Activated CD4-positive, alpha-beta T cell treated with anti-CD3 and anti-CD28 coated beads, Interleukin-2, amount 10 ng/mL, durations not matched to agents 24 days and 14 days (primary cell): Measurements from ENCODE around the gene TNK2. TPM values are rescaled to one million over a fixed set of nuclear protein-coding genes. Genes with fewer than 3 reads are reported as not detected.
"Not testable (repeated sequence)": the region's sequence is repeated elsewhere in the genome, so short reads cannot be mapped to it uniquely, and the experiment has no call there.

Experiments
- DNase-seq: peaks from one replicate; pipeline ENCODE4 v3.0.0; 2022
- H3K27ac Mint-ChIP-seq: one replicate; pipeline ENCODE4 v1.8.0; 2022; ENCODE audit warnings: mild to moderate bottlenecking, mixed read lengths
- H3K27me3 Mint-ChIP-seq: one replicate; pipeline ENCODE4 v1.8.0; 2022; ENCODE audit warnings: mixed read lengths
- H3K36me3 Mint-ChIP-seq: one replicate; pipeline ENCODE4 v1.8.0; 2022; ENCODE audit warnings: low read depth, mild to moderate bottlenecking, mixed read lengths
- H3K4me1 Mint-ChIP-seq: one replicate; pipeline ENCODE4 v1.8.0; 2021; ENCODE audit warnings: mixed read lengths
- H3K4me3 Mint-ChIP-seq: one replicate; pipeline ENCODE4 v1.8.0; 2022; ENCODE audit warnings: mild to moderate bottlenecking, moderate library complexity, mixed read lengths
- H3K9me3 Mint-ChIP-seq: one replicate; pipeline ENCODE4 v1.8.0; 2021; ENCODE audit warnings: mixed read lengths
- intact Hi-C: fragments of 100-400 bp; cut with micrococcal nuclease; formaldehyde crosslinking; loops from one replicate; pipeline ENCODE4 v1.15.1; 2023
- total RNA-seq: library from RNA; stranded (reverse); gene quantifications from 2 replicates; pipeline ENCODE4 v1.2.3, GENCODE V29; 2022

The TNK2 gene
- total RNA-seq, 1 donor from 2014 or later: 110 TPM

DNA sequence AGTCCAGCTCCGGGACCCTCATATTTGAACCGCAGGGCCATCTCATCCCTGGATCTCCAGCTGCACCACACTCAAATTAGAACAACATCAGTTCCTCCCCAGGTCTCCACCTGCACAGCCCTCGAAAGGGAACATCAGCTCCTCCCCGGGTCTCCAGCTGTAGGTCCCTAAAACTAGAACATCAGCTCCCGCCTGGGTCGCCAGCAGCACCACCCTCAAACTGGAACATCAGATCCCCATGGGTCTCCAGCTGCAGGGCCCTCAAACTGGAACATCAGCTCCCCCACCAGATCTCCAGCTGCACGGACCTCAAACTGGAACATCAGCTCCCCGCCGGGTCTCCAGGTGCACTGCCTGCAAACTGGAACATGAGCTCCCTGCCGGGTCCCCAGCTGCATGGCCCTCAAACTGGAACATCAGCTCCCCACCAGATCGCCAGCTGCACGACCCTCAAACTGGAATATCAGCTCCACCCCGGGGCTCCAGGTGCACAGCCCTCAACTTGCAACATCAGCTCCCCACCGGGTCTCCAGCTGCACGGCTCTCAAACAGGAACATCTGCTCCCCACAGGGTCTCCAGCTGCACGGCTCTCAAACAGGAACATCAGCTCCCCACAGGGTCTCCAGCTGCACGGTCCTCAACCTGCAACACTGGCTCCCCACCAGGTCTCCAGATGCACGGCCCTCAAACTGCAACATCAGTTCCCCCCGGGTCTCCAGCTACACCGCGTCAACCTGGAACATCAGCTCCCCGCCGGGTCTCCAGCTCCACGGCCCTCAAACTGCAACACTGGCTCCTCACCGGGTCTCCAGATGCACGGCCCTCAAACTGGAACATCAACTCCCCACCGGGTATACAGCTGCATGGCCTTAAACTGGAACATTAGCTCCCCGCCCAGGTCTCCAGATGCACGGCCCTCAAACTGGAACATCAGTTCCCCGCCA, 31.4 kb upstream of the TNK2 start:
- intact Hi-C loops, H3K9me3 Mint-ChIP-seq, H3K4me3 Mint-ChIP-seq, H3K27me3 Mint-ChIP-seq, H3K27ac Mint-ChIP-seq, DNase-seq, H3K4me1 Mint-ChIP-seq: not testable (repeated sequence)
- H3K36me3 Mint-ChIP-seq: peaks cover 12% of the 10 kb centered on the region

DNA sequence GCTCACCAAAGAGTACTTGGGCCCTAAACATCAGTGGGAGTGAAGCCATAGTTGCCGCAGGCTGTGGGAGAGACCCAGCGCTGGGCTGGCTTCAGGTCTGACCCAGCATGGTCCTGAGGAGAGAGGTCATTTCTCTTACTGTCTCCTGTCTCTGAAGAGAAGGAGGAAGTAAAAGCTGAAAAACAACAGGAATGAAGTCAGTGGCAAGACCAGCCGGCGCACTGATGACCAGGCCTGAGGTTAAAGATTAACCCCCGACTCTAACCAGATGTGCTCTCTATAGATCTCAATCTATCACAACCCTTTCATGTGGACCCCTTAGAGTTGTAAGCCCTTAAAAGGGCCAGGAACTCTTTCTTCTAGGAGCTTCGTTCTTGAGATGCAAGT, 24.7 kb upstream of the TNK2 start:
- H3K36me3 Mint-ChIP-seq, H3K9me3 Mint-ChIP-seq, H3K4me3 Mint-ChIP-seq, DNase-seq, H3K27ac Mint-ChIP-seq, H3K4me1 Mint-ChIP-seq, intact Hi-C loops, H3K27me3 Mint-ChIP-seq: not testable (repeated sequence)

DNA sequence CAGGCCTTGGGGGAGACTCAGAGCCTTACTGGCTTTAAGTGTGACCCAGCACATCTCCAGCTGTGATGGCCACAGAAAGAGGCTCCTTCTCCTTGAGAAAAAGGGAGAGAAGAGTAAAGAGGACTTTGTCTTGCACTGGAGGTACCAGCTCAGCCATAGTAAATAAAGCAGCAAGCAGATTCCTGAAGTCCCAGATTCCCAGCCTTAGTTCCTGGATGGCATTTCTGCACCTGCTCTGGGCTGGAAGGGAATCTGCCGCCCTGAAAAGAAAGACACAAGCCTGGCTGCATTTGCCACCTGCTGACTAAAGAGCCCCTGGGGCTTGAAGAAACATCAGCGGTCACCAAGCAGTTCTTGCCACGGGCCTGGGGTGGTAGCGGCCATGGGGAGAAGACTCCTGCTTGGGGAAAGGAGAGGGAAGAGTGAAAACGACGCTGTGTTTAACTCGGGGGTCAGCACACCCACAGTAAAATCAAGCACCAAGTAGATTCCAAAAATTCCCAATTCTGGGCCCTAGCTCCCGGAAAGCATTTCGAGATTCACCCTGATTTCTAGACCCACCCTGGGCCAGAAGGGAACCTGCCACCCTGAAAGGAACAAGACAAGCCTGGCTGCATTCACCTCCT, 24.2 kb upstream of the TNK2 start:
- no peaks in the 10 kb centered on the region for H3K4me1 Mint-ChIP-seq
- H3K9me3 Mint-ChIP-seq: no peaks in the 10 kb centered on the region
- no peak for DNase-seq
- H3K36me3 Mint-ChIP-seq: no peaks in the 10 kb centered on the region
- H3K4me3 Mint-ChIP-seq: no peak overlapping the region
- no peak overlapping the region for H3K27ac Mint-ChIP-seq
- no peaks in the 10 kb centered on the region for H3K27me3 Mint-ChIP-seq
- intact Hi-C loops: no loop called here

DNA sequence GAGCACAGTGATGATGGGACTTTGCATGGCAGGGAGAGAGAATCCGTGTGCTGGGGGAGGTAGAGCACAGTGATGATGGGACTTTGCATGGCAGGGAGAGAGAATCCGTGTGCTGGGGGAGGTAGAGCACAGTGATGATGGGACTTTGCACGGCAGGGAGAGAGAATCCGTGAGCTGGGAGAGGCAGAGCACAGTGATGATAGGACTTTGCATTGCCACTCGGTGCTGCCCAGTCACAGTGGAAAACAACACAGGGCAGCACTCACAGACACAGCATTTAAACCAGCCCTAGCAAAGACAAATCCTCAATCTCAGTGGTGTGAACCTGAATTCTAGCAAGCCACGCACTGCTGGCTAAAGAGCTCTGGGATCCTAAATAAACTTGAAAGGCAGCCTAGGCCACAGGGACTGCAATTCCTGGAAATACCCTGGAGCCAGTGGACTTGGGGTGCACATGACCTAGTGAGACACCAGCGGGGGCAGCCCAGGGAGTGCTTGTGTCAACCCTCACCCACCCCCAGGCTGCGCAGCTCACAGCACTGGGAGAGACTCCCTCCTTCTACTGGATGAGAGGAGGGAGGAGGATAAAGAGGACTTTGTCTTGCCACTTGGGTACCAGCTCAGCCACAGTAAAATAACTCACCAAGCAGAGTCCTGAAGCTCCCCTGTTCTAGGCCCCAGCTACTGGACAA, 23.4 kb upstream of the TNK2 start:
- intact Hi-C loops: no loop called here
- Mint-ChIP-seq H3K4me1 (no peaks in the 10 kb centered on the region), H3K27me3 (no peaks in the 10 kb centered on the region), H3K4me3 (no peak overlapping the region), H3K36me3 (no peaks in the 10 kb centered on the region), H3K27ac (no peak overlapping the region), H3K9me3 (no peaks in the 10 kb centered on the region)
- DNase-seq: no peak

DNA sequence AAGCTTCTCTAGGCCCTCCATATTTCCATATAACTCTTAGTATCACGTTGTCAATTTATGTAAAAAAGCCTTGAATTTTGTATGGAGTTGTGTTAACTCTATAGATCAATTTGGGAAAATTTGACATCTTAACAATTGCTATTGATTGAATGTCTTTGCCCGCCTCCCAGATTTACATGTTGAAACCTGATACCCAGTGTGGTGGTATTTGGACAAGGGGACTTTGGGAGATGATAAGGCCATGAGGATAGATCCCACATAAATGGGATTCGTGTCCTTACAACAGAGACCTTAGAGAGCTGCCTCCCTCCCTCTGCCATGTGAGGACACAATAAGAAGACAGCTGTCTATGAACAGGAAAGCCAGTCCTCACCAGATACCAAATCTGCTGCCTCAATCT, 21.1 kb upstream of the TNK2 start:
- no peak overlapping the region for H3K4me3 Mint-ChIP-seq
- DNase-seq: no peak
- H3K27me3 Mint-ChIP-seq: no peaks in the 10 kb centered on the region
- H3K9me3 Mint-ChIP-seq: no peaks in the 10 kb centered on the region
- intact Hi-C loops: no loop called here
- no peak overlapping the region for H3K27ac Mint-ChIP-seq
- H3K36me3 Mint-ChIP-seq: no peaks in the 10 kb centered on the region
- no peaks in the 10 kb centered on the region for H3K4me1 Mint-ChIP-seq

DNA sequence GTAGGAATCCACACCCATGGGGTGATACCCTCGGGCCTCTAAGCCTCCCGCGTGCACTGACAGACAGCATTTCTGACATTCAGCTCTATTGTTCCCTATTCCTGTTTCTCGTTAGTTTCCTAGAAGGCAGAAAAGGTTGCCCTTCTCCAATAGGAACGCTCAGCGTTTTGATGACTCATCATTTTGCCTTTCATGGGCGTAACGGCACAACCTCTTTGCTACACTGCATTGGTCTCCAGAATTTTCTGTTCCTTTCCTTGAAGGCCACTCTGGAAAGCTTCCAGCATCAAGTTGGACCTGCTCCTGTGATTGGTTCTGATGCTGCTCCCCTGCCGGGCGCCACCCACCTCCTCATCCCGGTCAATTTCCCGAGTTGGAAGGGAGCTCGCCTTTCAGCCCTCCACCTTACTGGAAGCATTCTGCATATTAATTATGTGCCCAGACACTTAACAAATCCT, 13.0 kb upstream of the TNK2 start:
- H3K9me3 Mint-ChIP-seq: no peaks in the 10 kb centered on the region

DNA sequence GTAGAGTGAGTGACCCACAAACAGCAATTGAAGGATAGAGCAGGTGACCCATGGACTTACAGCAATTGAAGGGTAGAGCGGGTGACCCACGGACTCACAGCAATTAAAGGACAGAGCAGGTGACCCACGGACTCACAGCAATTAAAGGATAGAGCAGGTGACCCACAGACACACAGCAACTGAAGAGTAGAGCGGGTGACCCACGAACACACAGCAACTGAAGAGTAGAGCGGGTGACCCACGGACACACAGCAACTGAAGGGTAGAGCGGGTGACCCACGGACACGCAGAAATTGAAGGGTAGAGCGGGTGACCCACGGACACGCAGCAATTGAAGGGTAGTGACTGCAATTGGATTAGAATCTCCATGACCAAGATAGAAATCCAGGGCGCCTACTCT, 9.8 kb upstream of the TNK2 start:
- peaks cover 20% of the 10 kb centered on the region for H3K27me3 Mint-ChIP-seq
- peaks cover 15% of the 10 kb centered on the region for H3K4me1 Mint-ChIP-seq
- no peaks in the 10 kb centered on the region for H3K9me3 Mint-ChIP-seq
- no peak overlapping the region for H3K27ac Mint-ChIP-seq
- H3K4me3 Mint-ChIP-seq: no peak overlapping the region
- DNase-seq: no peak
- intact Hi-C loops: no loop called here
- H3K36me3 Mint-ChIP-seq: no peaks in the 10 kb centered on the region

More for the DNA sequence above, 13.0 kb upstream of the TNK2 start:
- peaks cover 17% of the 10 kb centered on the region for H3K27me3 Mint-ChIP-seq
- peaks cover 6% of the 10 kb centered on the region for H3K4me1 Mint-ChIP-seq
- DNase-seq: no peak
- intact Hi-C loops: no loop called here
- no peak overlapping the region for H3K4me3 Mint-ChIP-seq
- no peak overlapping the region for H3K27ac Mint-ChIP-seq
- no peaks in the 10 kb centered on the region for H3K36me3 Mint-ChIP-seq

DNA sequence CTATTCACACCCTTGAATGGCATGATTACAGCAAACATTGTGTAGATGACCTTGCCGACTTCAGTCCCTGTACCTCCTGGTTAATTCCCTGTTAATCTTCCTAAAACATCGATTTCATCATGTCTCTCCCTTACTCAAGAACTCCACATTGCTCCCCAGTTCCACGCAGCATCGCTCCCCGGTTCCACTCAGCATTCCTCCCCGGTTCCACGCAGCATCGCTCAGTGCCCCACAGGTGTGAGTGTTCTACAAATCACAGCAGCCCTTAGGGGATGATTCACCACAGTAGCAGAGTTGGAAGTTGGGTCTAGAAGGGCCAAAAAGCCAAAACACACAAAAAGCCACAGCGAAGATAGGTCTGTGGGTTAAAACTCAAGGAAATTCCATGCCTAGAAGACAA, 8.6 kb upstream of the TNK2 start:
- H3K4me3 Mint-ChIP-seq: no peak overlapping the region
- H3K4me1 Mint-ChIP-seq: peaks cover 15% of the 10 kb centered on the region
- intact Hi-C loops: no loop called here
- no peak overlapping the region for H3K27ac Mint-ChIP-seq
- peaks cover 20% of the 10 kb centered on the region for H3K27me3 Mint-ChIP-seq
- no peak for DNase-seq
- H3K9me3 Mint-ChIP-seq: no peaks in the 10 kb centered on the region
- no peaks in the 10 kb centered on the region for H3K36me3 Mint-ChIP-seq

DNA sequence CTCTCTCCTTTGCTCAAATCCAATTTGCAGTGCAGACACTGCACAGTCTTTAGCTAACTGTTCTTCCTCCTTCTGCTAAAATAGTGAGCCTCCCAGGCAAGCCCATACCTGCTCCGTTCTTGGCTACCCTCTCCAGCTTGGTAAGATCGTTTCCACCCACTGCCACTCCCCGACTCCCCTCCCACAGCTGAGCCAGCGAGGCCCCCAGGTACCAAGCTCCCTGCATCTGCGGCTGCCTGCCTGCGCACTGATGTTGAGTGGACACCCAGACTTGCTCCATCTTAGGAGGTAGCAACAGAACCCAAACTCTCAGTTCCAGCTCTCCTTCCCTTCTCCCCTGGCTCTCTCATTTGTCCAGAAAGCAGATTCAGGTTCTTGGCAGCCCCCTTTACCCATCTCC, 7.9 kb upstream of the TNK2 start:
- Mint-ChIP-seq H3K4me3 (no peak overlapping the region), H3K36me3 (no peaks in the 10 kb centered on the region), H3K9me3 (no peaks in the 10 kb centered on the region), H3K27me3 (peaks cover 18% of the 10 kb centered on the region), H3K27ac (no peak overlapping the region), H3K4me1 (peaks cover 15% of the 10 kb centered on the region)
- no peak for DNase-seq
- intact Hi-C loops: no loop called here

DNA sequence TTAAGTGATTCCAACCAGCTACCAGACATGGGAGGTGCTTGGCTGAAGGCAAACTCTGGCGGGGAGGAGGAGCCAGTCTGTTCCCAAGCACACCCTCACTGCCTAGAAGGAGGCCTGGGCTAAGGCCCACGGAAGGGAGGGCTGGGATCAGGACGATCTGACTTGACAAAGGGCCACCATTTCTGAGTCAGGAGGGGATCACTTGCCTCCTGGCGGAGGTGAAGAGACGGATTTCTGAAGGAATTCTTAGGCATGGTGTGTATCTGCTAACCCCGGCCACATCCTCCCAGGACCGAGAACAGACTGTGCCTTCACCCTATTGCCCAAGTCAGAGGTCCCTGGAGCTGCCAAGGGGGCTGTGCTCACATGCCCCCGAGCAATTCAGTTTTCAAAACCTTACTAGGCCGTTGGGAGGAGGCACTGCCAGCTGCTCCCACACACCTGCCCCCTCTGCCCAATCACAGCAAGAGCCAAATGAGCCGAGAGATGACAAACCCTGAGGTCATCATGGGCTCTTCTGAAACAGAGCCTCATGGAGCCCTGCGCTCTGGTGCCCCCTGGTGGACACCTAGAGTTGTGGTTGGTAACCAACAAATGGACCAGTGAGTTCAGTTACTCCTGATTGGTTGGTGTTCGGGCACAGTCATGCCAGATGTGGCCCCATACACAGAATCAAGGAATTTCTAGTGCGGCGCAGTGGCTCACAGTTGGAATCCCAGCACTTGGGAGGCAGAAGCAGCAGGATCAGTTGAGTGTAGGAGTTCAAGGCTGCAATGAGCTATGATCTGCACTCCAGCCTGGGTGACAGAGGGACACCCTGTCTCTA, 6.5 kb upstream of the TNK2 start:
- H3K27me3 Mint-ChIP-seq: peaks cover 18% of the 10 kb centered on the region
- intact Hi-C loops: loop anchor here (1.0 kb wide), 4 partner anchors 8 to 56 kb away; no protein-coding TSS in a partner anchor
- H3K4me3 Mint-ChIP-seq: peak overlapping the region; percentile 1
- no peaks in the 10 kb centered on the region for H3K9me3 Mint-ChIP-seq
- no peaks in the 10 kb centered on the region for H3K36me3 Mint-ChIP-seq
- peaks cover 21% of the 10 kb centered on the region for H3K4me1 Mint-ChIP-seq
- peak; percentile 97 for DNase-seq
- H3K27ac Mint-ChIP-seq: peak overlapping the region; percentile 72

DNA sequence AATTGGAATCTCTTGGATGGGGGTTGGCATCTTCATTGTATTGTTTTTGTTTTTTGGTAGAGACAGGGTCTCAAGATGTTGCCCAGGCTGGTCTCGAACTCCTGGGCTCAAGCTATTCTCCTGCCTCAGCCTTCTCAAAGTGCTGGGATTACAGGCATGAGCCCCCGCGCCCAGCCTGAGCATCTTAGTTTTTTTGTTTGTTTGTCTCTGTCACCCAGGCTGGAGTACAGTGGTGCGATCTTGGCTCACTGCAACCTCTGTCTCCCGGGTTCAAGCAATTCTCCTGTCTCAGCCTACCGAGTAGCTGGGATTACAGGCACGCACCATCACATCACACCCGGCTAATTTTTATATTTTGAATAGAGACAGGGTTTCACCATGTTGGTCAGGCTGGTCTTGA, 5.8 kb upstream of the TNK2 start:
- H3K9me3 Mint-ChIP-seq, DNase-seq, H3K4me3 Mint-ChIP-seq, H3K36me3 Mint-ChIP-seq, intact Hi-C loops: not testable (repeated sequence)
- Mint-ChIP-seq H3K27me3 (peaks cover 18% of the 10 kb centered on the region), H3K27ac (peak overlapping the region; percentile 72), H3K4me1 (peaks cover 19% of the 10 kb centered on the region)

DNA sequence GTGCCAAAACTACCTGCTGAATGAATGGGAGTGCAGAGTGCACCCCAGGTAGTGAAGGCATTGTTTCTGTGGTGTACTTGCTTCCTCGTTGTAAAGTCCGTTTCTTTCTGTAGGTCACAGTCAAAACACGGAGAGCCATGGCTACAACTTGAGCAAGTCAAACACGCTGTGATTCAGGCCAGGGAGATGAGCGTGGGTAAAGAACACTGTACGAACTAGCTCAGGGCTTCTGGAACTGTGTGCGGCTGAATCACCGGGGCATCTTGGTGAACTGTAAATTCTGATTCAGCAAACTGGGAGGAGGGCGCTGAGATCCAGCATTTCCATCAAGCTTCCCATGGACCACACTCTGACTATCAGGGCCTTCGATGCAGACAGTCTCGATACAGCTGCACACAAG, 5.0 kb upstream of the TNK2 start:
- Mint-ChIP-seq H3K4me1 (peaks cover 19% of the 10 kb centered on the region), H3K27me3 (peaks cover 17% of the 10 kb centered on the region), H3K9me3 (no peaks in the 10 kb centered on the region), H3K4me3 (no peak overlapping the region), H3K36me3 (no peaks in the 10 kb centered on the region), H3K27ac (no peak overlapping the region)
- intact Hi-C loops: no loop called here
- no peak for DNase-seq

DNA sequence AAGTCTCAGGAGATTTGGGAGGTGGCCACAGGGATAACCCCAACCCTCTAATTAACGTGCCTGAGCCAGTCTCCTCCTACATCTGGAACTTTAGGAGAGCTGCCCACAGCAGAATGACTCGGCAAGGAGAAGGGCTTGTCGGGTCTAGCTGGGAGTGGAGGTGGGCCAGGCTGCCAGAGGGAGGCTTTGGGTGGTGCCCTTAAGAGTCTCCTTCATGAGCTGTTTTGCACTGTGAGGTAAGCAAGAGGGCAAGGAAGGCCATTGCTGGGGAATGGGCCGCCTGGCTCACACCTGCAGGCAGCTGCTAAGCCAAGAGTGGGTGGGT, 3.6 kb upstream of the TNK2 start:
- Mint-ChIP-seq H3K4me1 (peaks cover 26% of the 10 kb centered on the region), H3K36me3 (no peaks in the 10 kb centered on the region)
- intact Hi-C loops: no loop called here

More for the DNA sequence above, 3.6 kb upstream of the TNK2 start:
- H3K9me3 Mint-ChIP-seq: no peaks in the 10 kb centered on the region
- no peak overlapping the region for H3K4me3 Mint-ChIP-seq
- no peak overlapping the region for H3K27ac Mint-ChIP-seq
- H3K27me3 Mint-ChIP-seq: peaks cover 9% of the 10 kb centered on the region
- no peak for DNase-seq
